Duodenal mucosa (tissue), 2 donors: Measurements from ENCODE around the gene SEBOX.
"Not testable (repeated sequence)": the region's sequence is repeated elsewhere in the genome, so short reads cannot be mapped to it uniquely, and the experiment has no call there.

ENCODE experiments used
- H3K27ac ChIP-seq: one replicate; pipeline ENCODE4 v1.7.0; 2013; ENCODE audit warnings: low read depth, low read length
- H3K27me3 ChIP-seq, 2 donors: one replicate each; pipeline ENCODE4 v1.7.0; 2013; ENCODE audit warnings: low read length in 2 of 2, control low read depth in 1 of 2; ENCODE audit not compliant: insufficient read depth in 2 of 2, control insufficient read depth in 1 of 2
- H3K36me3 ChIP-seq, 2 donors: one replicate each; pipeline ENCODE4 v1.7.0; 2013; ENCODE audit warnings: low read length in 2 of 2, control low read depth in 1 of 2; ENCODE audit not compliant: insufficient read depth in 2 of 2, control insufficient read depth in 1 of 2
- H3K4me1 ChIP-seq, 2 donors: one replicate each; pipeline ENCODE4 v1.7.0; 2013; ENCODE audit warnings: low read length in 2 of 2, control low read depth in 1 of 2; ENCODE audit not compliant: insufficient read depth in 2 of 2, control insufficient read depth in 1 of 2
- H3K4me3 ChIP-seq, 2 donors: one replicate each; pipeline ENCODE4 v1.7.0; 2013; ENCODE audit warnings: low read length in 2 of 2, low read depth in 1 of 2
- H3K9ac ChIP-seq, 2 donors: one replicate each; pipeline ENCODE4 v1.7.0; 2013; ENCODE audit warnings: low read length in 2 of 2, low read depth in 1 of 2
- H3K9me3 ChIP-seq, 2 donors: one replicate each; pipeline ENCODE4 v1.7.0; 2013; ENCODE audit warnings: low read length in 2 of 2, control low read depth in 1 of 2; ENCODE audit not compliant: control insufficient read depth in 1 of 2

Gene SEBOX

GRCh38 chr17:28343491-28343932 is 21.5 kb downstream of the SEBOX start:
- peaks cover 52 to 82% of the 10 kb centered on the region in 2 donors for H3K36me3 ChIP-seq
- H3K4me1 ChIP-seq: no peaks in the 10 kb centered on the region
- no peaks in the 10 kb centered on the region for H3K27me3 ChIP-seq
- H3K27ac ChIP-seq: no peak overlapping the region
- H3K9ac ChIP-seq: no peak overlapping the region
- no peak overlapping the region for H3K4me3 ChIP-seq
- no peaks in the 10 kb centered on the region for H3K9me3 ChIP-seq

- Histone ChIP-seq H3K27ac (no peak overlapping the region), H3K9me3 (no peaks in the 10 kb centered on the region), H3K9ac (no peak overlapping the region), H3K4me3 (no peak overlapping the region), H3K4me1 (peaks cover under 1 to 4% of the 10 kb centered on the region in 2 donors), H3K36me3 (peaks cover 42 to 71% of the 10 kb centered on the region in 2 donors), H3K27me3 (no peaks in the 10 kb centered on the region)
These were observed 22.7 kb downstream of the SEBOX start for GRCh38 chr17:28342313-28342712.

- peaks cover 37 to 64% of the 10 kb centered on the region in 2 donors for H3K36me3 ChIP-seq
- H3K27ac ChIP-seq: no peak overlapping the region
- no peaks in the 10 kb centered on the region for H3K9me3 ChIP-seq
- no peak overlapping the region for H3K9ac ChIP-seq
- H3K4me1 ChIP-seq: peaks cover 9 to 12% of the 10 kb centered on the region in 2 donors
- H3K4me3 ChIP-seq: no peak overlapping the region
- H3K27me3 ChIP-seq: no peaks in the 10 kb centered on the region
These were observed 23.5 kb downstream of the SEBOX start for GRCh38 chr17:28341516-28341915.

- no peak overlapping the region for H3K9ac ChIP-seq
- H3K4me3 ChIP-seq: no peak overlapping the region
- no peak overlapping the region for H3K27ac ChIP-seq
- no peaks in the 10 kb centered on the region for H3K9me3 ChIP-seq
- peaks cover 13 to 19% of the 10 kb centered on the region in 2 donors for H3K4me1 ChIP-seq
- H3K27me3 ChIP-seq: no peaks in the 10 kb centered on the region
- H3K36me3 ChIP-seq: peaks cover 29 to 53% of the 10 kb centered on the region in 2 donors
These were observed 24.6 kb downstream of the SEBOX start for GRCh38 chr17:28340374-28340773.

- Histone ChIP-seq H3K27ac (no peak overlapping the region), H3K36me3 (peaks cover 24 to 44% of the 10 kb centered on the region in 2 donors), H3K9me3 (no peaks in the 10 kb centered on the region), H3K27me3 (no peaks in the 10 kb centered on the region), H3K9ac (no peak overlapping the region), H3K4me1 (peaks cover 16 to 23% of the 10 kb centered on the region in 2 donors), H3K4me3 (no peak overlapping the region)
These were observed 25.6 kb downstream of the SEBOX start for GRCh38 chr17:28339431-28339830.

GRCh38 chr17:28338769-28339212 is 26.2 kb downstream of the SEBOX start:
- H3K27me3 ChIP-seq, H3K9ac ChIP-seq, H3K4me3 ChIP-seq, H3K27ac ChIP-seq, H3K9me3 ChIP-seq: not testable (repeated sequence)
- peaks cover 22 to 29% of the 10 kb centered on the region in 2 donors for H3K4me1 ChIP-seq
- H3K36me3 ChIP-seq: peaks cover 18 to 38% of the 10 kb centered on the region in 2 donors

GRCh38 chr17:28338056-28338768 is 26.8 kb downstream of the SEBOX start:
- H3K36me3 ChIP-seq: peaks cover 15 to 32% of the 10 kb centered on the region in 2 donors
- no peaks in the 10 kb centered on the region for H3K9me3 ChIP-seq
- H3K4me1 ChIP-seq: peaks cover 28 to 35% of the 10 kb centered on the region in 2 donors
- H3K4me3 ChIP-seq: no peak overlapping the region
- no peak overlapping the region for H3K9ac ChIP-seq
- H3K27me3 ChIP-seq: no peaks in the 10 kb centered on the region
- no peak overlapping the region for H3K27ac ChIP-seq

- Histone ChIP-seq H3K27ac (peak overlapping the region; percentile 85), H3K36me3 (peaks cover 12 to 19% of the 10 kb centered on the region in 2 donors), H3K27me3 (no peaks in the 10 kb centered on the region), H3K4me3 (peak overlapping the region; percentile 80 to 94), H3K9me3 (no peaks in the 10 kb centered on the region), H3K4me1 (peaks cover 35 to 43% of the 10 kb centered on the region in 2 donors), H3K9ac (peak overlapping the region; percentile 93 to 95)
These were observed 28.8 kb downstream of the SEBOX start for GRCh38 chr17:28335959-28336871.

- H3K27me3 ChIP-seq: no peaks in the 10 kb centered on the region
- H3K9me3 ChIP-seq: no peaks in the 10 kb centered on the region
- H3K36me3 ChIP-seq: peaks cover 8 to 20% of the 10 kb centered on the region in 2 donors
- peak within 1 kb of the TSS; percentile 93 to 95 for H3K9ac ChIP-seq
- H3K4me3 ChIP-seq: peak within 1 kb of the TSS; percentile 91 to 94
- peak within 1 kb of the TSS; percentile 85 for H3K27ac ChIP-seq
- H3K4me1 ChIP-seq: peaks cover 35 to 43% of the 10 kb centered on the region in 2 donors
These were observed 29.6 kb downstream of the SEBOX start, which contains the start of the genes IFT20 and TNFAIP1 for GRCh38 chr17:28335201-28335958. Gene IFT20, minus strand, starts transcription at chr17:28335472. Its CDS starts 3,487 bp downstream, at chr17:28331985. Gene TNFAIP1, plus strand, starts transcription at chr17:28335761. Its CDS starts 3,761 bp downstream, at chr17:28339522.
